HG02571 (cell line): ENCODE data around the gene TXNIP.

ENCODE experiments used
- ATAC-seq: cut with Tn5 transposase; IDR thresholded peaks from one replicate; pipeline ENCODE4 v1.9.1; 2021; ENCODE audit warnings: mild to moderate bottlenecking, moderate library complexity; ENCODE audit not compliant: unreplicated experiment

TXNIP gene

GRCh38 chr1:145946477-145946986, 49.8 kb downstream of the TXNIP start:
- ATAC-seq = no peak

- no peak for ATAC-seq
These were observed 51.8 kb downstream of the TXNIP start for GRCh38 chr1:145944532-145944931.

GRCh38 chr1:145942871-145943270, 53.5 kb downstream of the TXNIP start:
- no peak for ATAC-seq
